Activated naive CD4-positive, alpha-beta T cell treated with anti-CD3 and anti-CD28 coated beads, Interleukin-2, amount 50 U/mL, for 16 hours (primary cell): Measurements from ENCODE around the gene PAN3.
"Not testable (repeated sequence)": the region's sequence is repeated elsewhere in the genome, so short reads cannot be mapped to it uniquely, and the experiment has no call there.

Experiments
- DNase-seq: peaks from one replicate; pipeline ENCODE4 v3.0.0-alpha.2; 2020

The PAN3 gene

GRCh38 chr13:28138012-28138755 is at the start of gene PAN3:
Gene PAN3 (plus strand): TSS chr13:28138545. CDS start chr13:28138658, 113 bp downstream.
- DNase-seq: peak; percentile 92

- DNase-seq: no peak
Measured at GRCh38 chr13:28089065-28089464, 49.3 kb upstream of the PAN3 start.

- DNase-seq: no peak
Measured at GRCh38 chr13:28092431-28092830, 45.9 kb upstream of the PAN3 start.

- no peak for DNase-seq
Measured at GRCh38 chr13:28093881-28094280, 44.5 kb upstream of the PAN3 start.

- DNase-seq: no peak
Measured at GRCh38 chr13:28094306-28094705, 44.0 kb upstream of the PAN3 start.

- no peak for DNase-seq
Measured at GRCh38 chr13:28097503-28097902, 40.8 kb upstream of the PAN3 start.

- DNase-seq: no peak
Measured at GRCh38 chr13:28099396-28100149, 38.8 kb upstream of the PAN3 start.

- DNase-seq: peak; percentile 16
Measured at GRCh38 chr13:28100150-28101121, 37.9 kb upstream of the PAN3 start, which contains the start of gene FLT3. Gene FLT3 (minus strand): TSS chr13:28100576. CDS start chr13:28100510, 66 bp downstream.

GRCh38 chr13:28101886-28102285 is 36.5 kb upstream of the PAN3 start:
- not testable (repeated sequence) for DNase-seq

GRCh38 chr13:28106976-28107375 is 31.4 kb upstream of the PAN3 start:
- DNase-seq: no peak

GRCh38 chr13:28110414-28110813 is 27.9 kb upstream of the PAN3 start:
- no peak for DNase-seq

GRCh38 chr13:28116736-28117135 is 21.6 kb upstream of the PAN3 start:
- DNase-seq: no peak

- no peak for DNase-seq
Measured at GRCh38 chr13:28117689-28118377, 20.5 kb upstream of the PAN3 start.

- no peak for DNase-seq
Measured at GRCh38 chr13:28120317-28120716, 18.0 kb upstream of the PAN3 start.

- DNase-seq: no peak
Measured at GRCh38 chr13:28121224-28121623, 17.1 kb upstream of the PAN3 start.

GRCh38 chr13:28128030-28128429 is 10.3 kb upstream of the PAN3 start:
- DNase-seq: no peak

- no peak for DNase-seq
Measured at GRCh38 chr13:28128926-28129325, 9.4 kb upstream of the PAN3 start.

GRCh38 chr13:28129911-28130693 is 8.2 kb upstream of the PAN3 start:
- DNase-seq: no peak

GRCh38 chr13:28131646-28132045 is 6.7 kb upstream of the PAN3 start:
- DNase-seq: no peak

- no peak for DNase-seq
Measured at GRCh38 chr13:28136916-28137315, 1.4 kb upstream of the PAN3 start.

- DNase-seq: no peak
Measured at GRCh38 chr13:28137596-28137995, 749 bp upstream of the PAN3 start.
